ENCODE measurements around the gene PROK2.

The PROK2 gene, protein sequence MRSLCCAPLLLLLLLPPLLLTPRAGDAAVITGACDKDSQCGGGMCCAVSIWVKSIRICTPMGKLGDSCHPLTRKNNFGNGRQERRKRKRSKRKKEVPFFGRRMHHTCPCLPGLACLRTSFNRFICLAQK

DNA sequence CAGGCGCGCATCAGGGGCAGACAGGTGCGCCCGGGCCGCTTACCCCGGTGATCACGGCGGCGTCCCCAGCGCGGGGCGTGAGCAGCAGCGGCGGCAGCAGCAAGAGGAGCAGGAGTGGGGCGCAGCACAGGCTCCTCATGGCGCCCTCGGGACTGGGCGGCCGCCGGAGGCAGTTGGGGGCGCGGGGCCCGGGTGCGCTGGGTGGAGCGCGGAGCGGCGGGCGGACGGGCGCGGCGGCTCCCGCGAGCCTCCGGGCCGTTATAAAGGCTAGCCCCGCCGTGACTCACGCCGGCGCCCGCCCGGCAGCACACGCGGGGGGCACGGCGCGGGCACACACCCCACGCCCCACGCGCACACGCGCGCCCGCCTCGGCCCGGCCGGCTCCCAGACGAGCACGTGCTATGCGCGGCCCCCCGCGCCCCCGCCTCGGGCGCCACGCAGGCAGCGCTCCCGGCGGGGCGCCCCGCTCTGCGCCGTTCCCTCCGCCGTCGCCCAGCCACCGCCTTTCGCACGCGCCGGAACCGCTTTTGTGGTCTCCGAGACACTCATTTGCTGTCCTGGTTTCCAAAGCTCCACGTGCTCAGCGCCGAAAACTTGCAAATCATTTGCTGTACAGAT, at the start of gene PROK2:
PROK2 (minus strand) TSS at position 235 of the 618 bp plus-strand sequence; CDS start at position 139, 96 bp downstream.
- DNase-seq, result no peak

DNA sequence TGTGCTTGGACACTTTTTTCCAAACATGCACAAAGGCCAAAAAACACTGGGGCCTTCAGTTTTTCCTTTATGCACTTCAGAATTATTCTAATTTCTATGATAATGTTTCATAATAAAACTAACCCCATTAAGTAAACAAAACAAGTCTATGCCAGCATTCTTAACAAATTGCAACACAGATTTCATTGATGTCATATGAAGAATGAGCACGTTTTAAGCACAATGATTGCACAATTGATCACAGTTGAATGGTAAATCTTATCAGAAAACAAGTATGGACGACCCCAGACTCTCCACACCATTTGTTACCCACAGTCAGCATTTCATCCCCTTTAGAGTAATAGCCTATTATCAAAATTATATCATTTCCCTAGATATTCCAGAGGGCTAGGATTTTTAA, 46.7 kb upstream of the PROK2 start:
- DNase-seq, result no peak

DNA sequence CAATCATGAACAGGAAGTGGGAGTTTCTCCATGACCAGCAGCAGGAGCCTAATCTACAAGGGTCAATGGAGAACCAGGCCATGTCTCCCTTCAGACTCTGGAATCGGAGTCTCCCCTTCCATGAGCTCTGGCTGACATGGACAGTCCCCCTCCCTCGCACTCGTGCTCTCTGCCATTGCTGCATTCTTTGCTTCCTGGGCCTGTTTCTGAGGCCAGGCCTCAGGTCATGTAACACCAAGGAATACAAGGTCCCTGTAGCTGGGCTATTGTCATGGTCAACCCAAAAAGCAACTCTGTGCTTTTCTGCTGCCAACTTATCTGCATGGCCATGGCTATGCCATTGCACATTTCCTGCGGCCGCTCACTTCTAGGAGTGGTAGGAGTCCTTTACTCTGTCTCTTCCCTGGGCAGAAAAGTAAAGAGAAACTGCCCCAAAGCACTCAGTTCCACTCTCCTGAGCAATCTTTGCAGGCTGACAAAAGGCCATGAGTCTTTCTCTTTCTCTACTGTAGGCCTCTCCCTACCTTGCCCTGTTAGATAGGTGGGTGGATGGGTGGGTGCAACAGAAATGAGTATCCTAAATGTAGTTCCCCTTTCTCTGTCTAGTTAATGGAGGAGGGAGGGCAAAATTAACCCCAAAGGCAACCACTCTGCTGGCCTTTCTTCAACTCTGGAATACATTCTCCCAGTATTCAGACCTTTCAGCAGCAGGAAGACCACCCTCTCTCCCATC, 40.8 kb upstream of the PROK2 start:
- DNase-seq, result no peak

DNA sequence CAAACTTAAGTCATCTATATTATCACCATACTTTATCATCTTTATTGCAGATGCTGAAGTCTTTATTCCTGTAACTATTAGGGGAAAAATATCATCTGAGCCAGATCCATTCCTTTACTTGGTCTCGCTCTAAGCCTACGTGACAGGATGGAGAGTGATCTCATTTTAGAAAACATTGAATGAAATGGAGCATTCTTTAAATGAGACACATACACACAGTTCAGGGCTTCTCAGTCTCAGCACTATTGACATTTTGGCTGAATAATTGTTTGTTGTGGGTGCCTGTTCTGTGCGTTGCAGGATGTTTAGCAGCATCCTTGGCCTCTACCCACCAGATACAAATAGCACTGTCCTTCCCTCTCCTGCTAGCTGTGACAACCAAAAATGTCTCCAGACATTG, 36.2 kb upstream of the PROK2 start:
- no peak for DNase-seq

DNA sequence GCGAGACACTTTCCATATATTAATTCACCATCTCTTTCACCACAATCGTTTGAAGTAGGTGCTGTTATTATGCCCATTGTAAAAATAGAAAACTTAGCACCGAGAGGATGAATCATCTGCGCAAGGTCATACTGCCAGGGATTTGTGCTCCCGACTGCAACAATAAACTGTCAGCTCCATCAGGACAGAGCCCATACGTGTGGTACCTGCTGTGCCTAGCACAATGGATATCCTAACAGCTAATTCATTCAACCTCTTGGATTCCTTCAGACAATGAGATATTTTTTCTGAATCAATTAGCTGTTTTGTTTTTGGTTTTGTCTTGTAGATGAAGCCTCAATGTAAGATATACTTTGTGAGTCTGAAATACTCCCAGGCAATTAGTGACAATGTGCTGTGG, 32.3 kb upstream of the PROK2 start:
- no peak for DNase-seq

DNA sequence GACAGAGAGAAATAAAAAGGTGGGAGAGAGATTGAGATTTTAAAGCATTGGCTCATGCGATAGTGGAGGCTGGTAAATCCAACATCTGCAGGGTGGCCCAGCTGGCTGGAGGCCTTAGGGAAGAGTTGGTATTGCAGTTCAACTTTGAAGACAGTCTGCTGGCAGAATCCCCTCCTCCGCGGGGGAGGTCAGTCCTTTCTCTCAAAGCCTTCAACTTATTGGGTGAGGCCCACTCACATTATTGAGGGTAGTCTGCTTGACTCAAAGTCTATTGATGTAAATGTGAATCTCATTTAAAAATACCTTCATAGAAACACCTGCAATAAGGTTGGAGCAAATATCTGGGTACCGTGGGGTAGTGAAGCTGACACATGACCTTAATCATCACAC, 31.8 kb upstream of the PROK2 start:
- DNase-seq, result no peak

DNA sequence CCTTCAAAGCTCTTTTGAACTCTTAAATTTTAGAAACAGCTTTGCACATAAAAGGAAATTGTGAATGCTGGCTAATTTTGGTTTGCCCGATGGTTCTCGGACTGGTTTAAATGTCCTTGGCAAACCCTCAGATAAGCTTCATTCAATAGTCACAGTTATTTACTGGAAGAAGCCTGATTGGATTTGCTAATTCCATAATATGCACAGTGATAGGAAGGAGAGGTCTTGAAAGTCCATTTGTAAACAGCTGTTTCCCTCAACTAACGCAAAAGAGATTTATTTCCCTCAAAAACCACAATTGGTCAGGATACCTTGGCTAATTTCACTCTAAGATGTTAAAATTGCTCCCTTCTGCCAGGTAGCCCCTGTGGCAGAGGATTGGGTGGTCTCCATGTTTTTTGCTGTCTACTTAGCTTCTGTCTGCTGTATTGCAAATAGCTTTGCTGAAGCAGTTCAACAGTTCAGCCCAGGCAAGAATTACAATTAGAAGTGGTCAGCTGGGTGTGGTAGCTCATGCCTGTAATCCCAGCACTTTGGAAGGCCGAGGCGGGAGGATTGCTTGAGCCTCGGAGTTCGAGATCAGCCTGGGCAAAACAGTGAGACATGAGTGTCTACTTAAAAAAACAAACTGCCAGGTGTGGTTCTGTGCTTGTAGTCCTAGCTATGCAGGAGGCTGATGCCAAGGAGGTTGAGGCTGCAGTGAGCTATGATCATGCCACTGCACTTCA, 30.6 kb upstream of the PROK2 start:
- no peak for DNase-seq

DNA sequence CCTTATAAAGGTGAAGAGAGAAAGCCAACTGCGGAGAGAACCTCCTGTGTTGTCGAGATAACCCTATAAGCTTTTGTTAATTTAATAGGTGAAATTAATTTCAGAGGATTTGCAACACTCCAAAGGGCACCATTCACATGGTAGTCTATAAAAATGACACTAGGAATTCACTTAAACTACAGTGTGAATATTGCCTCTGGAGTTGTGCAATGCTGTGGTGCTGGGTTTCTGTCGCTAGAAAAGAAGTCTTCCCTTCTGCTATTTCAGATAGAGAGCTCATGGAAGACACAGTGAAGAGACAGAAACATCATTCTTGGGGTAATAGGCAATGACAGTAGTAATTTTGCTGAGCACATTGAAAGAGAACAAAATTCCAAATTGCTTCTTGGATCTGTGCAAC, 28.8 kb upstream of the PROK2 start:
- DNase-seq, result no peak

DNA sequence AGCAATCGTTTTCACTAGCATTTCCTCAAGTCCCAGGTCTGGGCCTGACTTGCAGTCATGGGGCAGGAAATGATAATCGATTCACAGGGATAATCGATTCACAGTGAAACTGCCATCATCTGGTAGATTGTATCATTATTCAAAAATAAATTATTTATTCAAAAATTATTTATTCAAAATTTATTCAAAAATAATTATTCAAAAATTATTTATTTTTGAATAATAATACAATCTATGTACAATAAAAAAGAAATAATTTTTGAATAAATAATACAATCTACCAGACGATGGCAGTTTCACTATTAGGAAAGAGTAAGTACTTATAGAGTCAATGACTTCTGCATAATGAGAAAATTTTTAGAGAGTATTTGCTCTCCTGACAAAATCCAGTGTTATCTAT, 28.1 kb upstream of the PROK2 start:
- DNase-seq, result no peak

DNA sequence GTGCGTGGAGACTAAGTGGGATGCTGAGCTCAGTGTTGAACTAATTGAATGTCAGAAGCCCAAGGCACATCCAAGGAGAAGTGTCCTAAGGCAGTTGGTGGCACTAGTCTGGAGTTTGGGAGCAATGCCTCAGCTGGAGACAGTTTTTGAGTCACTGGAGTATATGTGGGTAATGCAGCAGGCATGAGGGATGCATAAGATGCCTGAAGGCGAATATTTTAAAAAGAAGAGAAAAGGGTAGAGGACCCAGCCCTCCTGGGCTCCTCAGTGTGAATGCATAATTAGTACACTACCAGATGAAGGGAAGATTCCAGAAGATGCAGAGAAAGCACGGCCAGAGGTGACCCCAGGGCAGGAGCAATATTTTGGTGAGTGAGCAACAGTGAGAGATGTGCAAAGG, 25.1 kb upstream of the PROK2 start:
- no peak for DNase-seq

DNA sequence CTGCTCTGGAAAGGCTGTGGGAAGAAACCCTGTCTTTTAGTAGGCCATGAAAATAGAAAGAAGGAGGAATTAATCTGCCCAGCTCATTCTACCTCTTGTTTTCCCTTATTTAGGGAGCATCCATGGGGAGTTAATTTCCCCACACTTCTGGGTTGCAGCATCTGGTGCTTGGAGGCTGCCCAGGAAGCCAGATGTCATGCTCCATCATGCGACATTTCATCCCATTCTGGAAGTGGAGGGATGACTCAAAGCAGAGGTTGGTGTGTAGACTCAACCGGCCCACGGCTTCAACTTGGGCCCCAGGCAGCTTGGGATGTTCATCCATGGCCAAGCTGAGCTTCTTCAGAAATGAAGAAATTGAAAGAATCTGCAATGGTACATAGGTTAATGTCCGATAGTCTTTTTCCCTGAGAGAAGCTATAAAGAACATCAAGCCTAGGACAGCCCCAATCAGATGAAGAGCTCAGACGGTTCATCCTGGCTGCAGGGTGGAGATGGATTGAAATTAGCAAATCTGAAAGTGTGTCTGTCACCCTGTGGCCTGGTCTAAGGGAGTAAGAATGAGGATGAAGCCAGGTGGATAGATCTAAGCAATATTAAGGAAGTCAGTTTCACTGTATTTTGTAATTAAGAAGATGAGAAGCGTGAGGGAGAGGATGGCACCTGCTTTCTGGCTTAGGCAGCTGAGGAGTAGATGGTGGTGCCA, 24.5 kb upstream of the PROK2 start:
- no peak for DNase-seq

DNA sequence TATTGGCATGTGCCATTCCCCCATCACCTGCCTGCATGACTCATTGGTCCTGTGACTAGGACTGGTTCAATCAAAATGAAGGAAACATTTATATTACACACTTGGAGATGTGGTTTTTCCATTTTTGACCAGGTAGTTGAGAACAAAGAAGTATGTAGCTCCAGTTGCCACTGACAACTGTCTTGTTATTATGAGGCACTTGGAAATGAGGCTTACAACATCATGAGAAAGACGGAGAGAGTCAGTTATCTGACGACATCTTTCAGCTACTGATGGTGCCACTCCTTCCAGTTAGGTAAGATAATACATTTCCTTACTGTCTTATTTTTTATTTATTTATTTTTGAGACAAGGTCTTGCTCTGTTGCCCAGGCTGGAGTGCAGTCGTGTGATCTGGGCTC, 21.8 kb upstream of the PROK2 start:
- DNase-seq, result no peak

DNA sequence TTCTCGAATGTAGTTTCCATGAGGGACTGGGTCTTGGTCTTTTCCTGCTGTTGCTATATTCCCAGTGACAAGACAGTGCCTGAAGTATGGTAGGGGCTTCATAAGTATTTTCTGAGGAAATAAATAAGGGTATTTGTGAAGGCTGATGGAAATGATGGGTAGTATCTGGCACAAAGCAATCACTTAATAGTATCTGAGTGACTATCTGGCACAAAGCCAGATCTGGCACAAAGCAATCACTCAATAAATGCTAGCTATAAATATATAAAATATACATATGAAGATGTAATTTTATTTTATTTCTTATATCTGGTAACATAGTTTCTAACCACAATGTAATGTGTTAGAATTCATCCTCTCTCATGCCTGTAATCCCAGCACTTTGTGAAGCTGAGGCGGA, 20.7 kb upstream of the PROK2 start:
- DNase-seq, result no peak

DNA sequence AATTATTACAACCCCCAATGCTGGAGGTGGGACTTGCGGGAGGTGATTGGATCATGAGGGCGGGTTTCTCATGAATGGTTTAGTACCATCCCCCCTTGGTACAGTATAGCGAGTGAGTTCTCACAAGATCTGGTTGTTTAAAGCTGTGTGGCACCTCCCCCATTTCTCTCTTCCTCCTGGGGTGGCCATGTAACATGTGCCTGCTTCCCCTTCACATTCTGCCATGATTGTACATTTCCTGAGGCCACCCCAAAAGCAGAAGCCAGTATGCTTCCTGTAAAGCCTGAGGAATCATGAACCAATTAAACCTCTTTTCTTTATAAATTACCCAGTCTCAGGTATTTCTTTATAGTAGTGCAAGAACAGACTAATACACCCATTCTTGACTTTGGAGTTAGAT, 20.3 kb upstream of the PROK2 start:
- DNase-seq, result no peak

DNA sequence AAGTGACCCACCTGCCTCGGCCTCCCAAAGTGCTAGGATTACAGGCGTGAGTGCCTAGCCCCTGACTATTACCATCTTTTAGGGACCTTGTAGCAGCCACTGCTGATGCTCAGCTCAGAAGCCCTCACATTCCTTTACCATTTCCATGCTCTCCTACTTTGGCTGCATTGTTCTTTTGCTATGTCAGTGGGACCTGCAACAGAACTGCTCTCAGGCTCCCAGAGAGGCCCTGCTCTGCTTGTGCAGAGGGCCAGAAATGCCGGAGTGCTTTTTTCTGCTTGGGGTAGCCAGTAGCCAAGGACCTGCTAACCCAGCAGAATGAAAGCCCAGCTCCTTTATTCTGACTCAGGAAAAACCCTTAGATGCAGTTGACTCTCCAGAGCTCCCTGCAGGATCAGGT, 18.3 kb upstream of the PROK2 start:
- no peak for DNase-seq

DNA sequence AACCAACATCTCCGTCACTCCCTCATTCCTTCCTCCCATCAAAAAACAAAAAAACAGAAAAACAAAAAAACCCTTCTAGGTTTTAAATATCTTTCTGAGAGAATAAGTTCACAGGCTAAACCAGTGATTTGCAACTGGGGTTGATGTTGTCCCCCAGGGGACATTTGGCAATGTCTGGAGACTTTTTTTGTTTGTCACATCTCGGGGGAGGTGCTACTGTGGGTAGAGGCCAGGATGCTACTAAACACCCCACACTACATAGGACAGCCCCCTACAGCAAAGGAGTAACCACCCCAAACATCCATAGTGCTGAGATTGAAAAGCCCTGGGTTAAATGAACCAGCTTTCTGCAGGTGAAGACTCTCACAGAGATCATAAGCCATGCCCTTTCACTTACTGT, 17.0 kb upstream of the PROK2 start:
- no peak for DNase-seq

DNA sequence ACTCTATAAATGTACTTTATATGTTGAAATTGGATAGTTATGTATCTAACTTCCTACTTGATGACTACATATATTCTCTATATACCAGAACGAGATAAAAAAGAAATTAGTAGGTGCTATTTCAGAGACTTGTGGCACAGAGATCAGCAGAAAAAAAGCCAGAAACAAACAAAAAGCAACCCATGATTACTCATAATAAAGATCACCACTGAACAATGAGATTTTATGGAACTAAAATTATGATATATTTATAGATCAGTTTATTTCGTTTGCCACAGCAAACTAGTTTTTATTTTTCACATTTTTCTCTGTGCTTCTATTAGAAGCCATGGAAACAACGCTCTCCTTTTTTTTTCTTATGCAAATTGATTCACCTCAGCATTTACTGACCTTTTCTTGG, 15.1 kb upstream of the PROK2 start:
- no peak for DNase-seq

DNA sequence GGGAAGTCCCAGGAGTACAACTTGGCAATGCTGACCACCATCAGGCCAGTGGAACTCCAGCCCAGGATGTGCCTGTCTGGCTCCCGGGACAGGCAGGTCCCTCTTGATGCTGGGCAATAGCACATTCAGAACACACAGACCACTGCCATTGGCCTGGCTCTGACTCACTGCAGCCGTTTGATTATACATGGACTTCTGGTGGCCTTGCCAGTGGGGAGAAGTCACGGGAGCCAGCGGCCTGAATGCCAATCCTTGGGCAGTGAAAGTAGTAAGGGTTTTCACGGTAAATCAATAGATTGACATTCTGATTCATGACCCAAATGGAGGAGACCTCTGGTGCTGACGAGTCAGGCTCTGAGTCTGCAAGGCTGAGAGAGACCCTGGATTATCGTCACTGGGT, 12.5 kb upstream of the PROK2 start:
- no peak for DNase-seq

DNA sequence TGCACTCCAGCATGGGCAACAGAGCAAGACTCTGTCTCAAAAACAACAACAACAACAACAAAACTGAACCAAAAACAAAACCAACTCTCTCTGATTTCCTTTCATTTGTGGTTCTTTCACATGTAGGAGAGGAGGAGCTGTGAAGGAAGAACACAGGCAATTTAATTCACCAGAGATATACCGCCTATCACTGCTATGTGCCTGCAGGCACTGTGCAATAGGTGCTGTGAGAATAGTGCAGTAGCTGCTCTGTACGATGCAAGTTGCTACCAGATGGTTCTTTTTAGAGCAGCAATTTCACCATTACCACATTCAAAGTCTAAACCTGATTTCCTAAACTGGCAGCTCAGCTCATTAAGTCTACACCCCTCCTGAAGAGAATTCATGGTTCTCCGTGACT, 11.3 kb upstream of the PROK2 start:
- no peak for DNase-seq

DNA sequence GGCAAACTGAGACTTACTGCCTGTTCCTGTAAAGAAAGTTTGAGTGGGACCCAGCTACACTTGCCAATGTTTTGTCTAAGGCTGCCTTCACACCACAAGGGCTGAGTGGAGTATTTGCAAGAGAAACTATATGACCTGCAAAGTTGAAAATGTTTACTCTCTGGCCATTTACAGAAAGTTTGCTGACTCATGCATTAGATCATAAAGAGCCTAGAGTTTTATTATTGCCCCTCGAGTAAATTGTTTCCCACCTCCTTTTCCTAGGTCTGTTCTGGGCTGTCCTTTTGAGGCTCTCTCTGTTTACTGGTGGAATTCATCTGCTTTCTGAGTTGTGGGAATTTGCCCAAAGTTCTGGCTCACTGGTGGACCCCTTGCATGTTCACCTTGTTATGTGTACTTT, 6.7 kb upstream of the PROK2 start:
- DNase-seq, result no peak

DNA sequence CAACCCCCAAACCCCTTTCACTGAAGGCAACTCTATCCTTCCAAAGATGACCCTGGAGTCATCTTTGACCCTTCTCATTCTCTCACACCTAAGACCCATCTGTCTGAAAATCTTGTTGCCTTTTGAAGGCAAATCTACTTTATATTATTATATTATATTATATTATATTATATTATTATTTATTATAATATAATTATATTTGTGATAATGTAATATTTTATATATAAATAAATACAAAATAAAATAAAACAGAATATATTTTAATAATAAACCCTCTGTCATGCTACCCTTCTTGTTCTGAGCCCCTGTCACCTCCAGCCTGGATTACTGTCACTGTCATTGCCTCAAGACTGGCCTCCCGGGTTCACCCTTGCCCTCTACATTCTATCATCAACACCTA, 5.0 kb upstream of the PROK2 start:
- no peak for DNase-seq

DNA sequence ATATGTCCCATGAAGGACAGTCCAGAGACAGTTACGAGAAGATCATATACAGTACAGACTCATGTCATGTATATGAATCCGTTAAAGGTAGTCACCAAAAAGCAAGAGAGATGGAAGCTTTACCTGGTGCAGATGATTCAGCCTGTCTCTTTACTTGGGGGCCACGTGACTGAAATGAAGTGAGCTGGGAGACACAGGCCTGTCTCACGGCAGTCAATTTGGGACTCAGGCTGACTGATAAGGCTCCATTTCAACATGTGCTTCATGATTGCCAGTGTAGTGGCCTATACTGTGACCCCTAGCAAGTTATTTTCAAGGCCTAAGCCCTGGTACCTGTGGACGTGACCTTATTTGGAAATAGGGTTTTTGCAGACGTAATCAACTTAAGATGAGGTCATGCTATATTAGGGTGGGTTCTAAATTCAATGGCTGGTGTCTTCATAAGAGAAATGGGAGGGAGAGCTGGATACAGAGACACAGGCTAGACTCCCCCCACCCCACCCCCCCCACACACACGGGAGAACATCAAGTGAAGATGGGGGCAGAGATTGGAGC, 3.0 kb upstream of the PROK2 start:
- DNase-seq, result no peak

DNA sequence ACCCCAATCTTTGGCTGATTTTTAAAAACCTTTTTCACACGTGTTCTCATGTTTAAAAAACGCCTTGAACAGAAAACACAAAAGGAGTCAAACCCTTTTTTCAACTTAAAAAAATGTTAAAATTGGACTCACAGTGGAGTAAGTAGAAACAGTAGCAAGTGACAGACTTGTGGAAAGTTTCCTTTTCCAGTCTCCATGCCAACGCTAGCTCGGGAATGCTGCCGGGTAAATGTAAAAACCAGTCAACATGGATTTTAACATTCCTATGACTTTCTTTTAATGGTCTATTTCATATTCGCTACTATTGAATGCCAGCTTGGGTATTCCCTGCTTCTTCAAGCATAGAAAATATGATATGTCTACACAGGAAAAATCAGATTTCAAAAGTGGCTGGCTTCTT, 1.6 kb upstream of the PROK2 start:
- DNase-seq, result no peak

All from SHP77 treated with DMSO at 0.1 percent for 48 hours (cell line).